Ovary (tissue), 3 donors: ENCODE data around the gene DUSP16.

ENCODE experiments used
- EP300 ChIP-seq: sonication (generic); formaldehyde crosslinking; IDR thresholded peaks from one replicate; pipeline ENCODE4 v1.6.1; 2017; ENCODE audit warnings: antibody characterized with exemption
- POLR2A ChIP-seq: fragments of 450-650 bp; IDR thresholded peaks from one replicate; pipeline ENCODE4 v1.6.1; 2017; ENCODE audit warnings: antibody characterized with exemption, mild to moderate bottlenecking, moderate library complexity
- TF ChIP-seq, protein P1 (sequence below), 3 donors: fragments of 450-650 bp in 2 of 3; fragments of 200-600 bp in 1 of 3; IDR thresholded peaks; one replicate each; pipeline versions ENCODE4 v1.5.1 to v1.8.0; 2016 to 2022; ENCODE audit warnings: antibody characterized with exemption in 3 of 3, mild to moderate bottlenecking in 1 of 3
- donor health status: DM: no; HTN: no; CAD: no.

DNA sequence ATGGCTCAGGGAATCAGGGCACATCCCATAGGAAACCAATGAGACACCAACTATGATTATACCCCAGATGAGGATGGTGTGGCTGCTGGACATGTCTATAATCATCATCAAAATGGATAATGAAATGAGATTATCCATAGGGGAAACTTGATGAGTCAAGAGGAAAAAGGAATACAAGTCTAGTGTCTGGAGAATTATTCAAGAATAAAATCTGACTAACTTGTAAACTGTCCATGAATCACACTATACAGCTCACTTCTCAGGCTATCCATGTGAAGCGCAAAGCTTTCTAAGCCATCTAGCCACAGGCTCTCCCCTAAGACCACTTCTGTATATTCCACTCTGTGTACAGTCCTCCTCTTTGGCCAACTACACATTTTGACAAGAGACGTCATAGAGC lies 52.5 kb downstream of the DUSP16 start:
- TF ChIP-seq, protein P1, sequence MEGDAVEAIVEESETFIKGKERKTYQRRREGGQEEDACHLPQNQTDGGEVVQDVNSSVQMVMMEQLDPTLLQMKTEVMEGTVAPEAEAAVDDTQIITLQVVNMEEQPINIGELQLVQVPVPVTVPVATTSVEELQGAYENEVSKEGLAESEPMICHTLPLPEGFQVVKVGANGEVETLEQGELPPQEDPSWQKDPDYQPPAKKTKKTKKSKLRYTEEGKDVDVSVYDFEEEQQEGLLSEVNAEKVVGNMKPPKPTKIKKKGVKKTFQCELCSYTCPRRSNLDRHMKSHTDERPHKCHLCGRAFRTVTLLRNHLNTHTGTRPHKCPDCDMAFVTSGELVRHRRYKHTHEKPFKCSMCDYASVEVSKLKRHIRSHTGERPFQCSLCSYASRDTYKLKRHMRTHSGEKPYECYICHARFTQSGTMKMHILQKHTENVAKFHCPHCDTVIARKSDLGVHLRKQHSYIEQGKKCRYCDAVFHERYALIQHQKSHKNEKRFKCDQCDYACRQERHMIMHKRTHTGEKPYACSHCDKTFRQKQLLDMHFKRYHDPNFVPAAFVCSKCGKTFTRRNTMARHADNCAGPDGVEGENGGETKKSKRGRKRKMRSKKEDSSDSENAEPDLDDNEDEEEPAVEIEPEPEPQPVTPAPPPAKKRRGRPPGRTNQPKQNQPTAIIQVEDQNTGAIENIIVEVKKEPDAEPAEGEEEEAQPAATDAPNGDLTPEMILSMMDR (IDR thresholded peaks at IDR 0.05) = no peak
- TF ChIP-seq EP300 (no peak), POLR2A (no peak)
